KMS-11 (cell line): ENCODE results near the gene TNK2.

Source experiments
- H2AFZ ChIP-seq: fragments of 200-600 bp; sonication (generic); 2 replicates; pipeline ENCODE4 v1.6.1; 2016; ENCODE audit warnings: antibody characterized with exemption, mixed run types, low read depth
- H3K27ac ChIP-seq: fragments of 200-600 bp; sonication (generic); 2 replicates; pipeline ENCODE4 v1.6.1; 2016; ENCODE audit warnings: mild to moderate bottlenecking, mixed run types
- H3K27me3 ChIP-seq: fragments of 200-600 bp; sonication (generic); 2 replicates; pipeline ENCODE4 v1.6.1; 2017; ENCODE audit warnings: mild to moderate bottlenecking, low read depth, mixed run types, moderate library complexity; ENCODE audit not compliant: insufficient read depth
- H3K36me3 ChIP-seq: fragments of 200-600 bp; sonication (generic); 2 replicates; pipeline ENCODE4 v1.6.1; 2017; ENCODE audit warnings: mild to moderate bottlenecking, mixed run types; ENCODE audit not compliant: insufficient read depth
- H3K4me1 ChIP-seq: fragments of 200-600 bp; sonication (generic); 2 replicates; pipeline ENCODE4 v1.6.1; 2016; ENCODE audit warnings: mild to moderate bottlenecking, low read depth, mixed run types; ENCODE audit not compliant: poor library complexity, severe bottlenecking
- H3K4me2 ChIP-seq: fragments of 200-600 bp; sonication (generic); 2 replicates; pipeline ENCODE4 v1.7.0; 2016; ENCODE audit warnings: mild to moderate bottlenecking, mixed run types
- H3K4me3 ChIP-seq: fragments of 200-600 bp; sonication (generic); IDR thresholded peaks from 2 replicates; pipeline ENCODE4 v1.6.1; 2017; ENCODE audit warnings: low read depth, low read length, mixed read lengths; ENCODE audit not compliant: insufficient read depth
- H3K79me2 ChIP-seq: fragments of 200-600 bp; sonication (generic); 2 replicates; pipeline ENCODE4 v1.6.1; 2016; ENCODE audit warnings: low read depth, mixed run types; ENCODE audit not compliant: insufficient read depth
- H3K9ac ChIP-seq: fragments of 200-600 bp; sonication (generic); 2 replicates; pipeline ENCODE4 v1.6.1; 2016; ENCODE audit warnings: mild to moderate bottlenecking, mixed run types
- H4K20me1 ChIP-seq: fragments of 200-600 bp; sonication (generic); 2 replicates; pipeline ENCODE4 v1.6.1; 2016; ENCODE audit warnings: mild to moderate bottlenecking, mixed run types; ENCODE audit not compliant: insufficient read depth
- CTCF ChIP-seq: fragments of 200-600 bp; sonication (generic); conservative IDR thresholded peaks from 2 replicates; pipeline ENCODE4 v1.6.1; 2017; ENCODE audit warnings: low read depth, mild to moderate bottlenecking, antibody characterized with exemption, low read length, moderate library complexity, mixed read lengths

TNK2 gene

DNA sequence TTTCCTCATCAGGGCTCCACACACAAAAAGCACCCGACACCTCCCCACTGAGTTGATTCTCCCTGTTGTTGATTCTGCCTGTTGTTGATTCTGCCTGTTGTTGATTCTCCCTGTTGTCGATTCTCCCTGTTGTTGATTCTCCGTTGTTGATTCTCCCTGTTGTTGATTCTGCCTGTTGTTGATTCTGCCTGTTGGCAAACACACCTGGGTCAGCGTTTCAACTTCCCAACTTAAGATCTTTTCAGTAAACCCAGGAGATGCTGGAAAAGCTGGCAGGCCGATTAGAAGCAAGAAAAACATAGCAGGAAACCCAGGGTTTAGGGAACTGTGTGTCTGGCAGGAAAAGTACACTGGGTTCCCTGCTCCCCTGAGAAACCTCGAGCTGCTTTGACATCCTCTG lies 47.9 kb downstream of the TNK2 start:
- Histone ChIP-seq H3K4me3 (no peak overlapping the region), H3K4me1 (peaks cover 12% of the 10 kb centered on the region), H2AFZ (no peak overlapping the region), H3K4me2 (no peak overlapping the region), H3K79me2 (no peaks in the 10 kb centered on the region), H3K27me3 (no peaks in the 10 kb centered on the region), H4K20me1 (no peaks in the 10 kb centered on the region), H3K9ac (no peak overlapping the region), H3K27ac (no peak overlapping the region), H3K36me3 (no peaks in the 10 kb centered on the region)
- TF ChIP-seq CTCF: no peak

- Histone ChIP-seq H2AFZ (peak overlapping the region; percentile 67; the same call in 1 of the 2 replicates), H4K20me1 (no peaks in the 10 kb centered on the region), H3K4me3 (no peak overlapping the region), H3K27ac (no peak overlapping the region), H3K79me2 (no peaks in the 10 kb centered on the region), H3K4me2 (peak overlapping the region; percentile 30; the same call in 1 of the 2 replicates), H3K27me3 (no peaks in the 10 kb centered on the region), H3K4me1 (peaks cover 12% of the 10 kb centered on the region), H3K36me3 (no peaks in the 10 kb centered on the region), H3K9ac (no peak overlapping the region)
- TF ChIP-seq CTCF: no peak
These were observed 48.4 kb downstream of the TNK2 start for GRCh38 chr3:195859846-195860411.

DNA sequence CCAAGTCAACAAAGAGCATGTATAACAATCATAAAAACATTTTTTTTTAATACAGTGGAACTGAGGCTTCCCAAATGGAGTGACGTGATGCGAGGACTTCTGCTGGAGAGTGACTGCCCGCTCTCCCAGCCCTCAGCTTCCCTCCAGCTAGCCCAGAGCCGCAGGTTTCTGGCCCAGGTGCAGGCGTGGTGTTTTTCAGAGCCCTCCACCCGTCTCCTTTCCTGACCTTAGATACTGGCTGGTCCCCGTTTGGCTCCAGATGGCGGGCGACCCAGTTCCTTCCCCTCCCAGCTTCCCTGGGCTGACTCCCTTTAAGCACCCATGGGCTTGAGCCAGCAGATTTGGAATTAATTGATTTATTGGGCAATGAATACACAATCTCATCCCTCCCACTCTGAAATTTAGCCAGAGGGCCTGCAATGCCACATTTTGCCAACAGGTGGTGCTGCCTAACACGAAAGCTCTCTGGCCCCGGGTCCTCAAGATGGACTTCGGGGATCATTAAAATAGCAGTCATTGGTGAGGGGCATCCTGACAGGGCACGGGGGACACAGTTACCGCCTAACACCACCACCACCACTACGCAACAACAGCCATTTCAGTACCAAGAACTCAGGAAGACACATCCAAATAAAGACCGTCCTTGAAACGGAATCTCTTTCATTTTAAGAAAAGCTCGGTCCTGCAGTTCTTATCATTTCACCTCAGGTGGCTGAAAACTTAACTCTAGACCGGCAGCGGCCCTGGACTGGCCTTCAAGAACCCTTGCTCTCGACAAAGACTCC lies 49.1 kb downstream of the TNK2 start:
- Histone ChIP-seq H4K20me1 (no peaks in the 10 kb centered on the region), H3K9ac (no peak overlapping the region), H3K4me1 (peaks cover 12% of the 10 kb centered on the region), H3K4me3 (no peak overlapping the region), H3K79me2 (no peaks in the 10 kb centered on the region), H3K36me3 (no peaks in the 10 kb centered on the region), H2AFZ (peak overlapping the region; percentile 67), H3K27me3 (no peaks in the 10 kb centered on the region), H3K27ac (no peak overlapping the region), H3K4me2 (peak overlapping the region; percentile 30; the same call in 1 of the 2 replicates)
- peak; percentile 99 for TF ChIP-seq CTCF

DNA sequence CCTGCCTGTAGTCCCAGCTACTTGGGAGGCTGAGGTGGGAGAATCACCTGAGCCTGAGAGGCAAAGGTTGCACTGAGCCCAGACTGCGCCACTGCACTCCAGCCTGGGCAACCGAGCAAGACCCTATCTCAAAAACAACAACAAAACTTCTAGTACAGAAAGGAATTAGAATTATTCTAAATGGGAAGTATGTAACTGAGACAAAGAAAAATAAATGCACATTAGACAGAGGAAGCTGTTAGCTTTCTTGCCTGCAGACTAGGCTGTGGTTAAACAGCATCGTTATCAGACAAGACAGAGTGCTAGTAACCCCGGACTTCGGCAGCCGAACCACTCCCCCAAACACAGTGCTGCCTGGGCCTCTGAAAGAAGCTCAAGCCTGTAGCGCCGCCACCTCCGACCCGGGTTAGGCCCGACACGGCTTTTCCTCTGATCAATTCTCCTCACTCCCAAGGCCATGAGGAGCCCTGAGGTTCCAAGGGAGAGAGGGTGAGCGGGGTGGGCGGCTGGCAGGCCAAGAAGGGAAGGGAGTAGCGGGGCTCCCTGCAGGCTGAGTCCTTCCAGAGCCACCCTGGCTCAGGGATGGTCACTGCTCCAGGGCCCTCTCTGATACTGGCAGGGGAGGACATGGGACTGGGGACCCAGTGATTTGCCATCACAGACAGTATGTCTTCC lies 51.8 kb downstream of the TNK2 start:
- H3K9ac ChIP-seq: no peak overlapping the region
- peaks cover 12% of the 10 kb centered on the region for H3K4me1 ChIP-seq
- H2AFZ ChIP-seq: no peak overlapping the region
- no peak overlapping the region for H3K27ac ChIP-seq
- H3K27me3 ChIP-seq: no peaks in the 10 kb centered on the region
- no peak for TF ChIP-seq CTCF
- no peak overlapping the region for H3K4me2 ChIP-seq
- H3K4me3 ChIP-seq: no peak overlapping the region
- H3K36me3 ChIP-seq: no peaks in the 10 kb centered on the region
- no peaks in the 10 kb centered on the region for H3K79me2 ChIP-seq
- H4K20me1 ChIP-seq: no peaks in the 10 kb centered on the region
